Left lung (tissue), 10 donors: ENCODE data around the gene INPP5A. TPM values are rescaled to one million over a fixed set of nuclear protein-coding genes. Genes with fewer than 3 reads are reported as not detected.

Source experiments
- ATAC-seq: fragments of 200-7000 bp; cut with Tn5 transposase; one replicate; pipeline ENCODE4 v1.9.1; 2020; ENCODE audit warnings: moderate library complexity
- DNase-seq, 4 donors: peaks; one replicate each; pipeline ENCODE4 v3.0.0-alpha.2; 2013 to 2020
- H3K27ac ChIP-seq, 2 donors: fragments of 200-600 bp; sonication (generic) in 1 of 2; one replicate each; pipeline versions ENCODE4 v1.5.0 to v1.8.0; 2020 to 2021
- H3K27me3 ChIP-seq, 2 donors: fragments of 200-600 bp; sonication (generic) in 1 of 2; one replicate each; pipeline versions ENCODE4 v1.5.0 to v1.8.0; 2020 to 2021
- H3K36me3 ChIP-seq, 2 donors: fragments of 200-600 bp; sonication (generic) in 1 of 2; one replicate each; pipeline versions ENCODE4 v1.5.0 to v1.8.0; 2020 to 2021
- H3K4me1 ChIP-seq, 2 donors: fragments of 200-600 bp; one replicate each; pipeline ENCODE4 v1.8.0; 2021
- H3K4me3 ChIP-seq, 2 donors: fragments of 200-600 bp; sonication (generic) in 1 of 2; one replicate each; pipeline versions ENCODE4 v1.5.0 to v1.8.0; 2020 to 2021; ENCODE audit warnings: mild to moderate bottlenecking in 1 of 2
- H3K9me3 ChIP-seq, 2 donors: fragments of 200-600 bp; sonication (generic) in 1 of 2; one replicate each; pipeline versions ENCODE4 v1.5.0 to v1.8.0; 2020 to 2021
- intact Hi-C, 2 donors: fragments of 100-400 bp; cut with DNase I; formaldehyde crosslinking; loops; one replicate each; pipeline versions ENCODE4 v1.11.2 to v1.14.2; 2022
- polyA plus RNA-seq, 6 donors: library from polyadenylated mRNA; unstranded; fragments of 120-200 nt; gene quantifications; one replicate each; pipeline ENCODE4 v1.2.1, GENCODE V29; 2013; ENCODE audit not compliant: insufficient read length in 6 of 6
- total RNA-seq, 2 donors: library from RNA; stranded (reverse); fragmentation: NEBNext Ultra II Directional; extraction: Animal tissue kit (Norgen Biotek cat#: 25700); gene quantifications; one replicate each; pipeline ENCODE4 v1.2.1, GENCODE V29; 2021
- TF ChIP-seq, protein P1 (sequence below), 2 donors: fragments of 200-600 bp; sonication (generic) in 1 of 2; IDR thresholded peaks; one replicate each; pipeline versions ENCODE4 v1.5.0 to v1.8.0; 2021; ENCODE audit warnings: antibody characterized with exemption in 2 of 2
- donor health status: DM: no; HTN: yes; CAD: no.
- donor health status: DM: no; HTN: no; CAD: no.

Gene INPP5A
- total and polyA plus RNA-seq, 8 donors, result 32.0 to 44.0 (median 36.8) TPM

DNA sequence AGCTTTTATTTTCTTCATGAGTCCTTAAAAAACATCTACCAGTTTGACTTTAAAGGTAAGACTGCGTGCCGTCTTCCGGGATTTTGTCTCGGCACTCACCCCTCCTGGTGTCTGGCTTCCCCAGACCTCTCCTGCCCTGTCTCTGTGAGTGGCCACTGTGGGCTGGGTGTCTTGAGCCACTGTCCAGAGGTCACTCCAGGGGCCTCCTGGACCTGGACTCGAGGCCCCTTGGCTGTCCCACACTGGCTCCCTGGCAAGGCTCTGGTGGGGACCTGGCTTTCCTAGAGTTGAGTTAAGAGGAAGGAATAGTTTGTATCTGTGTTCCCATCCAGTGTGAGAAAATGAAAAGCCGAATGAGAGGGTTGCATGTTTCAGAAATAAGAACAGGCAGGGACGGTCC lies 152.8 kb downstream of the INPP5A start:
- Histone ChIP-seq H3K27ac (no peak overlapping the region), H3K27me3 (no peaks in the 10 kb centered on the region), H3K4me1 (no peaks in the 10 kb centered on the region), H3K36me3 (peaks cover 0 to 24% of the 10 kb centered on the region in 2 donors), H3K4me3 (no peak overlapping the region), H3K9me3 (peaks cover 0 to 6% of the 10 kb centered on the region in 2 donors)
- peak in 1 of 4 donors; percentile 24 for DNase-seq
- TF ChIP-seq, protein P1, sequence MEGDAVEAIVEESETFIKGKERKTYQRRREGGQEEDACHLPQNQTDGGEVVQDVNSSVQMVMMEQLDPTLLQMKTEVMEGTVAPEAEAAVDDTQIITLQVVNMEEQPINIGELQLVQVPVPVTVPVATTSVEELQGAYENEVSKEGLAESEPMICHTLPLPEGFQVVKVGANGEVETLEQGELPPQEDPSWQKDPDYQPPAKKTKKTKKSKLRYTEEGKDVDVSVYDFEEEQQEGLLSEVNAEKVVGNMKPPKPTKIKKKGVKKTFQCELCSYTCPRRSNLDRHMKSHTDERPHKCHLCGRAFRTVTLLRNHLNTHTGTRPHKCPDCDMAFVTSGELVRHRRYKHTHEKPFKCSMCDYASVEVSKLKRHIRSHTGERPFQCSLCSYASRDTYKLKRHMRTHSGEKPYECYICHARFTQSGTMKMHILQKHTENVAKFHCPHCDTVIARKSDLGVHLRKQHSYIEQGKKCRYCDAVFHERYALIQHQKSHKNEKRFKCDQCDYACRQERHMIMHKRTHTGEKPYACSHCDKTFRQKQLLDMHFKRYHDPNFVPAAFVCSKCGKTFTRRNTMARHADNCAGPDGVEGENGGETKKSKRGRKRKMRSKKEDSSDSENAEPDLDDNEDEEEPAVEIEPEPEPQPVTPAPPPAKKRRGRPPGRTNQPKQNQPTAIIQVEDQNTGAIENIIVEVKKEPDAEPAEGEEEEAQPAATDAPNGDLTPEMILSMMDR (IDR thresholded peaks at IDR 0.05), result no peak
- intact Hi-C loops, result no loop called here
- no peak for ATAC-seq

DNA sequence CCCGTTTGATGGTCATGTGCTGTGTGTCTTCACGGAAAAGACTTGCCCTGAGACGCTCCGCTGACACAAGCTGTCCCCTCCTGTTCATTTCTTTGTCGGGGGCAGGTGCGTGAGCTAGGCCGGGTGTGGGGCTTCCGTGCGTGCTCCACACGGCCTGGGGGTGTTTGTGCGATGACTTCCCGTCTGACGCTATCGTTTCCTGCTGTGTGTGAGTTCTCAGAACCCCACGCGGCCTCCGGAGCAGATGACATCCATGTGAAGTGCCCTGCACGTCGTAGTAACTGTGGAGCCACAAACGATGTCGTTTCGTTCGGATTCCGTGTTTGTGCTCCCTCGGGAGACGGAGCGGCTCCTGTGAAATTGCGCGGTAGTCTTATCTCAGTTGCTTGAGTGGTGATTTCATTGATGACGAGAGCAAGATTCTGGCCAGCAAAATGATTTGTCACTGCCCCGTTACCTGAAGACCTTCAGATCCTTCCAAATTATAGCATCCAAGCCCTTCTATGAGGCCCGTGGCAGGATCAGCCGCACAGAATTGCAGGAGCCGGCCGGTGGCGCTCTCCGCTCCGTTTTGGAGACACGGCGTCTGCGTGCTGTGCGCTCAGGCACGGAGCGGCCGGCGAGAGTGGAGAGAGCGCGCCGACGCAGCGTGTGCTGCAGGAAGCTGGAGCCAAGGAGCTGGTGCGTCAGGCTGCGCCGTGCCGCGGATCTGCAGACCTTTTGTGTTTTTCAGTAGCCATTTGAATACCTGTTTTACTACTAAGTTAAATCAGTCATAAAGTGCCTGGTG lies 153.4 kb downstream of the INPP5A start:
- Histone ChIP-seq H3K9me3 (peaks cover 0 to 6% of the 10 kb centered on the region in 2 donors), H3K36me3 (peaks cover 0 to 24% of the 10 kb centered on the region in 2 donors), H3K4me1 (no peaks in the 10 kb centered on the region), H3K27ac (no peak overlapping the region), H3K27me3 (no peaks in the 10 kb centered on the region), H3K4me3 (no peak overlapping the region)
- DNase-seq (peak in 1 of 4 donors; percentile 50), ATAC-seq (no peak)
- intact Hi-C loops, result no loop called here
- TF ChIP-seq, protein P1 (IDR thresholded peaks at IDR 0.05), result no peak

DNA sequence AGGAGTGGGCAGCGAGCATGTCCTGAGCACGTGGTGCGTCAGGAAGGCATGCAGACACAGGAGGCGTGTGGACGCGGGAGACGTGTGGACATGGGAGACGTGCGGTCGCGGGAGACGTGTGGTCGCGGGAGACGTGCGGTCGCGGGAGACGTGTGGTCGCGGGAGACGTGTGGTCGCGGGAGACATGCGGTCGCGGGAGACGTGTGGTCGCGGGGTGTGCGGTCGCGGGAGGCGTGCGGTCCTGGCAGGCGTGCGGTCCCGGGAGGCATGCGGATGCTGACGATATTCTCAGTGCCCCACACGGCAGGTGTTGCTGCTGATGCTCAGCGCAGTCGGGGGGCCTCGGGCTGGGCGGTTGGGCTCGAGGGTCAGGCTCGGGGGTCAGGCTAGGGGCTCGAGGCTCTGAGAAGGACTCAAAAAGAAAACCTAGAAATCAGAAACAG lies 154.1 kb downstream of the INPP5A start:
- TF ChIP-seq, protein P1 (IDR thresholded peaks at IDR 0.05), result no peak

DNA sequence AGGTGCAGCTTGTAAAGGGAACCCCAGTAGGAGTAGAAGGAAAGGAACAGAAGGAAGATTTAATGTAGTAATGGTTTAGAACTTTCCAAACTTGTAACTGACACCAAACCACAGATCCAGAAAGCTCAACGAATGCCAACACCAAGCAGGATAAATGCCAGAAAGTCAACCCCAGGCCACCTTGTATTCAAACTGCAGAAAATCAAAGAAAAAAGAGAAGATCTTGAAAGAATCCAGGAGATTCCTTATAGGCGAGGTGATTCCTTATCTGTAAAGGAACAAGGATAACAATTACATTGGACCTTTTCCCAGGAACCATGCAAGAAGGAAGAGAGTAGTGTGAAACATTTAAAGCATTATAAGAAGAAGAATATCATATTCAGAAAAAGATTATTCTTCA lies 154.7 kb downstream of the INPP5A start:
- Histone ChIP-seq H3K36me3 (peaks cover 0 to 24% of the 10 kb centered on the region in 2 donors), H3K9me3 (peaks cover 0 to 6% of the 10 kb centered on the region in 2 donors), H3K27me3 (no peaks in the 10 kb centered on the region), H3K4me3 (no peak overlapping the region), H3K27ac (no peak overlapping the region), H3K4me1 (no peaks in the 10 kb centered on the region)
- intact Hi-C loops, result no loop called here
- TF ChIP-seq, protein P1 (IDR thresholded peaks at IDR 0.05), result no peak
- DNase-seq (no peak), ATAC-seq (no peak)

More for the DNA sequence above, 154.1 kb downstream of the INPP5A start:
- H3K4me1 ChIP-seq, result no peaks in the 10 kb centered on the region
- H3K27me3 ChIP-seq, result no peaks in the 10 kb centered on the region
- intact Hi-C loops, result no loop called here
- peaks cover 0 to 6% of the 10 kb centered on the region in 2 donors for H3K9me3 ChIP-seq
- H3K27ac ChIP-seq, result no peak overlapping the region
- H3K4me3 ChIP-seq, result no peak overlapping the region
- DNase-seq (peak in 1 of 4 donors; percentile 66), ATAC-seq (no peak)
- H3K36me3 ChIP-seq, result peaks cover 0 to 24% of the 10 kb centered on the region in 2 donors

DNA sequence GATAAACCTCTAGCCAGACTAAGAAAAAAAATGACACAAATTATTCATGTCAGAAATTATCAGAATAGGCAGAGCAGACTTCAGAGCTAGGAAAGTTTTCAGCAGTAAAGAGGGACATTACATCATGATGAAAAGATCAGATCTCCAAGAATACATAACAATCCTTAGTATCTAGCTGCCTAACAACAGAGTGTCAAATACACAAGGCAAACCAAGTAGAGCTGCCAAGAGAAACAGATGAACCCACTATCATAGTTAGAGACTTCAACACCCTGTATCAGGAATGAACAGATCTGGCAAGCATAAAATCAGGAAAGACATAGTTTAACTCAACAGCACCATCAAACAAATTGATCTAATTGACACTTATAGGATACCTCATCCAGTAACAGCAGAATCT lies 156.1 kb downstream of the INPP5A start:
- no peak for ATAC-seq
- no peak for DNase-seq
- peaks cover 0 to 6% of the 10 kb centered on the region in 2 donors for H3K9me3 ChIP-seq
- H3K36me3 ChIP-seq, result peaks cover 0 to 36% of the 10 kb centered on the region in 2 donors
- no peaks in the 10 kb centered on the region for H3K4me1 ChIP-seq
- TF ChIP-seq, protein P1 (IDR thresholded peaks at IDR 0.05), result no peak
- intact Hi-C loops, result no loop called here
- no peak overlapping the region for H3K27ac ChIP-seq
- H3K27me3 ChIP-seq, result no peaks in the 10 kb centered on the region
- no peak overlapping the region for H3K4me3 ChIP-seq
